OCI-LY3 (cell line): ENCODE results near the gene JAML.

ENCODE experiments used
- CTCF ChIP-seq: fragments of 200-600, 300-600 bp; sonication (generic); IDR thresholded peaks from 2 replicates; pipeline ENCODE4 v1.5.1; 2014; ENCODE audit warnings: antibody characterized with exemption, low read length, low read depth
- EZH2phosphoT487 ChIP-seq: fragments of 200-600 bp; shearing (Covaris generic); IDR thresholded peaks from 2 replicates; pipeline ENCODE4 v1.6.1; 2018; ENCODE audit warnings: antibody characterized with exemption, mixed run types, low read depth

- no peak for TF ChIP-seq CTCF
- TF ChIP-seq EZH2phosphoT487, result no peak
Observed at GRCh38 chr11:118243993-118244762, 19.4 kb upstream of the JAML start.
